Cardiac septum (tissue), 1 donor: Measurements from ENCODE around the gene CDC42EP5. TPM values are rescaled to one million over a fixed set of nuclear protein-coding genes. Genes with fewer than 3 reads are reported as not detected.
"Not testable (repeated sequence)": the region's sequence is repeated elsewhere in the genome, so short reads cannot be mapped to it uniquely, and the experiment has no call there.

ENCODE experiments used
- DNase-seq: peaks from one replicate; pipeline ENCODE4 v3.0.0-alpha.2; 2020; ENCODE audit warnings: low spot score
- intact Hi-C: fragments of 100-400 bp; cut with DNase I; formaldehyde crosslinking; loops from one replicate; pipeline ENCODE4 v1.14.0; 2022
- total RNA-seq: library from RNA; stranded (reverse); fragmentation: NEBNext Ultra II Directional; extraction: Animal tissue kit (Norgen Biotek cat#: 25700); gene quantifications from one replicate; pipeline ENCODE4 v1.2.1, GENCODE V29; 2021
- donor health status: DM: no; HTN: no; CAD: no.

The CDC42EP5 gene
- total RNA-seq, 1 donor from 2014 or later, result 14.2 TPM

GRCh38 chr19:54493056-54493455, 20.0 kb upstream of the CDC42EP5 start:
- intact Hi-C loops, DNase-seq: not testable (repeated sequence)

DNA sequence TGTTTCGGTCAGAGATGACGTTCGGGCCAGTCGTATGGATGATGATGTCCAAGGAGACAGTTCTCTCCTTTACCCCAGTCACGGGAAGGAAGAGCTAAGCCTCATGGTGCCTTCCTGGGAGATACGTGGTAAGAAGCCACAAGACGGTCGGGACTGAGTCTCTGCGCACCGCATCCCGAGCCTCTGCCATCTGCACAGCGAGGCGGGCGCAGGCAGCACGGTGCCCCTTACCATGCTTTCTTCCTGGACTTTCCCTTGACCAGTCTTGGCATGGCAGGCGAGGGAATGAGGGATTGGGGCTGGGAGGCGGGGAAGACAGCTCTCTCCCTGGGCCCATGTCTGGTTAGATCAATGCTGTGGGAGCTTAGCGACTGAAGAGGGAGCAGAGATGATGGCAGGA, 19.5 kb upstream of the CDC42EP5 start:
- DNase-seq, result no peak
- intact Hi-C loops, result no loop called here

GRCh38 chr19:54489766-54490165, 16.7 kb upstream of the CDC42EP5 start:
- no peak for DNase-seq
- intact Hi-C loops, result no loop called here

DNA sequence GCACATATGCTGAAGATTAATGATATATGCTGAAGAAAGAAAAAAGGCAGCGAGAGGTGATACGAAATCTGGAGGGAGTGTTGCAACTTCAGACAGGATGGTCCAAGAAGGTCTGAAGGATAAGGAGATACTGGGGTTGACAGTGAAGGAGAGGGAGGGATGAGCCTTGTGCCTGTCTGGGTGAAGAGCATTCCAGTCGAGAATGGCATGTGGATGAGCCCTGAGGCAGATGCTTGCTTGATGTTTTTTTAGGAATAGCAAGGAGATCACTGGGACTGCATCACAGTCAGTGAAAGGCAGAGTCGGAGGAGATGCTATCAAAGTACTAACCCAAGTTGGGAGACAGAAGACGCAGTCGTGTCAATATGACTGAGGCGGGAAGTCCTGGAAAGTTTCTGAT, 16.2 kb upstream of the CDC42EP5 start:
- intact Hi-C loops, result no loop called here

DNA sequence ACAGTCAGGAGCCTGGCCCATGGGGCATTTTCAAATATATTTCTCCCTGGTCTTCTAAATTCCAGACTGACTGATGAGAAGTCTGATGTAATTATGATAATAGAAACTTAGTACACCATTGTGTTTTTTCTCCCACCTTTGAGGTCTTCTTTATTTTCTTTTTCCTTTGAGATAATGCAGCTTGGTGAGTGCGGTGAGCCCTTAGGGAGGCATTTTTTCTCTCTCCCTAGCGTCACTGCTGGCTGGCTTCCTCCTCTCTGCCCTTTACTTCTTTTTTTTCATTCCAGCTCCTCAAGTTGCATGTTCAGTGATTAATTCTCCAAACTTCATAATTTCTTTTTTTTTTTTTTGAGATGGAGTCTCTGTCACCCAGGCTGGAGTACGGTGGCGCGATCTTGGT, 12.8 kb upstream of the CDC42EP5 start:
- no peak for DNase-seq
- intact Hi-C loops, result no loop called here

More for the DNA sequence above, 16.2 kb upstream of the CDC42EP5 start:
- no peak for DNase-seq

GRCh38 chr19:54484451-54484850, 11.4 kb upstream of the CDC42EP5 start:
- intact Hi-C loops, result loop anchor here (5.0 kb wide), 1 partner anchor 193 kb away; no protein-coding TSS in a partner anchor
- no peak for DNase-seq

GRCh38 chr19:54482889-54483288, 9.8 kb upstream of the CDC42EP5 start:
- DNase-seq, result no peak
- intact Hi-C loops, result loop anchor here (5.0 kb wide), 1 partner anchor 194 kb away; no protein-coding TSS in a partner anchor

GRCh38 chr19:54481326-54481930, 8.3 kb upstream of the CDC42EP5 start:
- intact Hi-C loops, result loop anchor here (5.0 kb wide), 1 partner anchor 196 kb away; no protein-coding TSS in a partner anchor
- DNase-seq, result no peak

DNA sequence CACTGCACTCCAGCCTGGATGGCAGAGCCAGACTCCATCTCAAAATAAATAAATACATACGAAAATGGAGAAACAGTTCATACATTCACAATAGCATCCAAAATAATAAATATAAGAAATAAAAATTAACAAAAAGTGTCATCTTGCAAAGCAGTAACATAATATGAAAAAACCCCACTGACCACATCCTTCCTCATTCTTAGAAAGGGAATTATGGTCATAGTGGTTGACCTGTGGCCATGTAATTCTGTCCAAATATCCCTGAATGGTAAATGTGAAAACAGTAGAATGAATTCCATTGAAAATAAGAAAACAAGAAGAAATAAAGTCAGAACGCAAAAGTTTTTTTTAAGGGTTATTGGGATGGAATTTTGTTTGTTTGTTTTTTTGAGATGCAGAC, 7.0 kb upstream of the CDC42EP5 start:
- intact Hi-C loops, result loop anchor here (5.0 kb wide), 1 partner anchor 197 kb away; no protein-coding TSS in a partner anchor
- no peak for DNase-seq

DNA sequence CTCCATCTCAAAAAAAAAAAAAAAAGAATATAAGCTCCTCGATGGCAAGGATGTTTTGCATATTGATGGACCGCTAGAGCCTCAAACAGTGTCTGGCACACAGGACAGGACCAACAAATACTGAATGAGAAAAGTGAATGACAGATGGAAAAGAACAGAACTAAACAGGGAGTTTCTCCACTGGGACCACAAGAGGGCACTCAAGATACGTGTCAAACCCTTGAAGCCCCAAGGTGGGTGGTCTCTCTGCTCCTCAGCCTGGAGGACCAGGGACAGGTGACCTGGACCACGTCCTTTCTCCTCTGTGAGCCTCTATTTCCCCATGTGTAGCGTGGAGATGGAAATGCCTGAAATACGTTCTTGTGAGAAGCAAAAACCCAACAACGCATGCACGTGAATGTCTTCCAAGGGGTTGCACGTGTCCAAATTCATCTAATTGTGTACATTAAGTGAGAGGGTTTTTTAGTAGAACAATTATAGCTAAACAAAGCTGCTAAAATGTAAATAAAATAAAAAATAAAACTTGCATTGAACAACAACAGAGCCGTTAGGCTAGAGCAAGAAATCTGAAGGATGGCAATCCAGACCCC, 5.7 kb upstream of the CDC42EP5 start:
- intact Hi-C loops, result no loop called here
- DNase-seq, result no peak

GRCh38 chr19:54477650-54478049, 4.6 kb upstream of the CDC42EP5 start:
- intact Hi-C loops, result no loop called here
- no peak for DNase-seq

GRCh38 chr19:54475706-54476105, 2.6 kb upstream of the CDC42EP5 start:
- intact Hi-C loops, result no loop called here

GRCh38 chr19:54473892-54474372, 836 bp upstream of the CDC42EP5 start:
- intact Hi-C loops, result no loop called here
- no peak for DNase-seq

More at GRCh38 chr19:54475706-54476105, 2.6 kb upstream of the CDC42EP5 start:
- DNase-seq, result no peak

DNA sequence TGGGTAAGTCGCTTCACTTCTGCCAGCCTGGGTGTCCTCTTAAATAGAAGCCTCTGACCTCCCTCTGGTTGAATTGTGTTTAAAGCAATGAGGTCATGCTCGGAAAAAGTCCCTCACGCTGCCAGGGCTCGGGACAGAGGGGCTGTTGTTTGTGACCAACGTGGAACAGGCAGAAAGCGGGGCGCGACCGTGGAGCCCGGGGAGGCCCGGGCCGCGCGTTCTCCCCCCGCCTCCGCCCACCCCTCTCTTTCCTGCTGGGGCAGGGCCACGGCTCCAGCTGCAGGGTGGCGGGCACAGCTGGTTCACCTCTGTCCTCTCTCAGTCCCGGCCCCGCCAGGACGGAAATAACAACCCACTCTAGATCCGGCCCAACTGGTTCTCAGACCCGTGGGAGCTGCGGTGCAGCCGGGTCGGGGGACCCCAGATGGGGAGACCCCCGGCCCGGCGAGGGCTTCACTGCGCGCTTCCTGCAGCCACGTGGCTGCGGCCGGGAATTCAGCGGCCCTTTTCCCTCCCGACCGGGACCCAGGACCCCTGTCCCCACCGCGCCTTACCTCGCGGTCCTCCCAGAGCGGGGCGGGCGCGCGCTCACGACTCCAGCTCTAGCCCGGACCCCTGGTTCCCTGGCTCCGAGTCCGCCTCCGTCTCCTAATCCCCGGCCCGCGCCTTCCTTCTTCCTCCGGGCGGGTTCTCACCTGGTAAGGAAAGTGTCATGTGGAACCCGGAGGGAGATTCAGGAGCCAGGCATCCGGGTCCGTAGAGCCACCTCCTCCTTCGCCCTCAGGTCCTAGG, 1.9 kb downstream of the CDC42EP5 start:
- intact Hi-C loops, result no loop called here
- DNase-seq, result no peak

- intact Hi-C loops, result no loop called here
- DNase-seq, result no peak
Measured at GRCh38 chr19:54470276-54470887, 2.7 kb downstream of the CDC42EP5 start.

GRCh38 chr19:54469496-54469934, 3.6 kb downstream of the CDC42EP5 start:
- DNase-seq, result peak; percentile 83
- intact Hi-C loops, result no loop called here

- intact Hi-C loops, DNase-seq: not testable (repeated sequence)
Measured at GRCh38 chr19:54466110-54466480, 7.0 kb downstream of the CDC42EP5 start.

GRCh38 chr19:54465426-54466109, 7.5 kb downstream of the CDC42EP5 start:
- DNase-seq, result no peak
- intact Hi-C loops, result no loop called here

GRCh38 chr19:54464630-54465425, 8.3 kb downstream of the CDC42EP5 start:
- peak; percentile 94 for DNase-seq
- intact Hi-C loops, result no loop called here
